GM04503 (cell line): ENCODE results near the gene FMNL2.

Experiments used
- DNase-seq: peaks from one replicate; pipeline ENCODE4 v3.0.0-alpha.2; 2012; ENCODE audit warnings: low read depth

The FMNL2 gene

DNA sequence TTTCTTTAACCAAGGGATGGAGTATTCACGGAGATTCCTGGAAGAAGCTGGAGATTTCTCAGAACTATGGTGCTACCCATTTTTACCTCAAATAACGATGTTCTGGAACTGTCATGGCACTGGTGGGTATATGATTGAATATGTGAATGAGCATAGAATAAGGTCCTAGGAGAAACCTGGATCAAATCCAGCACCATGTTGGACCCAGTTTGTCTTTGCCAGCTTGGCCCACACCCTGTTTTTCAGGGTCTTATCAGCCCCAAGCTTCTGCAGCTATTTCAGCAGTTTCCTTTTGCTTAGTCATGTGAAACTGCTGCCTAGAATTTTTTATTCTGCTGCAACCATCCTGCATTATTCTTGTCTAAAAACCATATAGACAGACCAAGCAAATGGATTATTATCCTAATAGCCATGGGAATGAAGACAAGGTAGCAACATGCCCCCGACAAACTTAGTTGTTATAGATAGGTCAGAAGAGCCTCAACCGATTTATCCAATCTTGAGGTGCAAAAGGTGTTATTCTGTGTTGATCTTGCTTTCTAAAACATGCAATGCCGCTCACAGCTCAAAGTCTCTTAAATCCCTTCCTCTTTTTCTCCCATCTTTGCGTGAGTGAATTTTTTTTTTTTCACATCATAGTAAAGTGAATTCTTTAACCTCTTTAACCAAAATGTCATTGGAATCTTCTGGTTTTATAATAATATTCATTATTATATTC lies 248.7 kb downstream of the FMNL2 start:
- DNase-seq = no peak

DNA sequence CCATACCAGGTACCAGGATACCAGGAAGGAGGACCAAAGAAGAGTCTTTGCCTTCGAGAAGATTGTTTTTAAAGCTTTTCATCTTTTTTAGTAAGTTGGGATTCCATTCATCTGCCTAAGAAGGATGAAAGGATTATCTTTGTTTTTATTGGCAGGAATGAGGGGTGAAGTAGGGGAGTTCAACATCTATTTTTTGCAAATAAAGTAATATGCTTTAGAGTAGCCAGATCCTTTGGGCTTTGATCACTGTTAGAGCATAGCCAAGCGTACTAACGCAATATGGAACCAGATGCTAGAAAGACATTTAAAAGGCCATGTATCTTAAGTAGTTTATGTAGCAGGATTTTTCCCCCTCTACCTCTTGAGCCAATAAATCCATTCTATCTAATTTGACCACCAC lies 249.3 kb downstream of the FMNL2 start:
- no peak for DNase-seq

DNA sequence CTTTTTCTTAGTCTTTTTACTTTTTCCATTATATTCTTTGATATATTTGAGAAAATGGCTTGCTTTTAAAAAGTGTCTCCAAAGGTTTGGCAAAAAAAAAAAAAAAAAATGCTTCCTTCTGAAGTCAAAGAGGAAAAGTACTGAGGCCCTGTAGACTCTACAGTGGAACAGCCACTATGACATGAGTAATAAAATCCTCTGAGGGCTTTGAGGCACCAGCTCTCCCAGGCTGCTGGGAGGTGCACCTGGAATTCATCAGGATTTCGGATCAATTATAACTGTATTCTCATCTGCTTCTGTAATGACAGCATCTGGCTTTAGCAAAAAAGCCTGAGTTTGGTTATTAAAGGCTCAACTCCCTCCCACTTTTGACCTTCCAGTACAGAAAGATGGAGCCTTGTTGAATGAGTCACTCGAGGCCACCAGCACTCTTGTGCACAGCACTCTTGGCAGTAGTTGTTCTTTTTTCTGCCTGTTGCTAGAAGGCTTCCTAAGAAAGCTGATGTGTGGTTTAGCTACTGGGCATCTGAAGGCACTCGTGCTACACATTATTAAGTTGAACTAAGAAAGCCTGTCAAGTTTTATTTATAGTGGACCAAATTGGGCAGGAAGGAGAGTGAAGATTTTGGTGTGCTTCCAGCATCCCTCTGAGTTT lies 251.0 kb downstream of the FMNL2 start:
- DNase-seq = peak; percentile 90

DNA sequence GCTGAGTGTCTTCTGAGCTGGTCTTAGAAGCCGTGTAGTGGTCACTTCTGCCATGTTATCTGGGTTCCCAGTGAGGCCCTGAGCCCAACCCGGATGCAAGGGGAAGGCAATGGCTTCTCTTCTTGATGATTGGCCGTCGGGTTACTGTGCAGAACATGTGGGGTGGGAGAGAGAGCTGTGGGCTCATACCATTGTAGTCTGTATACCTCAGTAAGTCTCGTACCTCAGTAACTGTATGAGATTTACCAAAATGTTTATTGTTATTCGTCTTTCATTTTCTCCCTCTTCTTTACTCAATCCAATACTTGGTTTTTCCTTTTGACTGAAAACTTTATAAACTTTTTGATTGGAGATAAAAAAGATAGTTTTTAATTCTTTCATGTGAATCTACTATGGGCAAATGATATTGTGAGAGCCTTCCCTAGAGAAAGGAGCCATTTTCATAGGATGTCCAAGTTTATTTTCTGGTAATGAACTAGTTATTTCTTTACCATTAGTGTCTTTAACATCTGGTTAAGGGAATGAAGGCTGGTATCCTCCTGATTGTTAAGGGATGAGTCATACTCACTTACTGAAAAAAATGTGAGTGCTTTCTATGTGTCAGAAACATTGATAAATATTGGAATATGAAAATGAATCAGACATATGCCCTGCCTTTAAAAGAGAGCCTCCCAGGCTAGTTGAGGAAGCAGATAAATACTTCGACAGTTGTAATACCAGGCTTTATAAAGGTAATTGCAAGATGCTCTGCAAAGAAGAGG lies 252.4 kb downstream of the FMNL2 start:
- DNase-seq = no peak

DNA sequence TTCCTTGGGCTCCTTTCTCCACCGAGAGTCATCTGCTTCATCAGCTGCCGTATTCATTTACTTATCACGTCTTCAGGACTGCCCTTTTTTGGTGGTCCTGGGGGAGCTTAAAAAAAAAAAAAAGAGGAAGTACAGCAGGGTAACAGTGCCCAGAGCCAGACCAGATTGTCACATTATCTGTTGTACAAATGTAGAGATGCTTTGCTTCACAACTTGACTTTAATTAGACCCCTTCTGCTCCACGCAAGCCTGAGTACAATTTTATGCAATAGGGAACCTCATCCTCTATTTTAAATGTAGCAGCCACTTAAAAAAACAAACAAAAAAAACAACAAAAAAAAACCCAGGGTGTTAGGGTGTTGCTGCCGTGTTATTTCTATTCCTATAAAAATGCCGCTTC lies 254.0 kb downstream of the FMNL2 start:
- no peak for DNase-seq

DNA sequence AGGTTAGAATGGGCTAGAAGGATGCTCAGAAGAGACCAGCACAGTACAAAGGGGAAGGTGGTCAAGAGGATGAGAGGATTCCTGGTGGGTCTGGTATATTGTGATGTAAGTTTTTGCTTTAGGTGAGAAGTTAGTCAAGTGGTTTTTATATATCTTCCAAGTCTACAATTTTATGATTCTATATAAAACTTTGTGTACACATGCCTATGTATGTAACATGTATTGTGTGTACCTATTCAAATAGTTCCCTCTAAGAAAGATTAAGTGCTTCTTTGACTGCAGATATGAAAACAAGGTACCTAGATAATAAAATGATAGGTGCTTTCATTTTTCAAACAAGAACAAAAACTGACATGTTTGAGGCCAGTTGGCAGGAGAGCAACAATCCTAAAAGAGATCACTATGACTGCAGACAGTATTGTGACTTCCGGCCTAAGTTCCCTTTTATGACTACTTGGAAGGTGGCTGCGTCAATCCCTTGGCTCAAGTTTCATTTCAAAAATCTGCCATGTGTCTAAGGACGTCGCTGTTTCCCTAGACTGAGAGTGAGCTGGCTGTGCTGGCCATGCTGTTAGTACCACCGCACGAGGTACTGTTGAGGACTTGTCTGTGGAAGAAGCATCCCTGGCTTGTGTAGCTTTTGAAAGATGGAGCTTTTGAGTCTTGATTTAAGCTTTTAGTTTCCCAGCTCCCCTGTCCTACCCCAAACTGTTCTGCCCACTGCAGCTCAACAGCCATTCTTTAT lies 259.2 kb downstream of the FMNL2 start:
- no peak for DNase-seq

DNA sequence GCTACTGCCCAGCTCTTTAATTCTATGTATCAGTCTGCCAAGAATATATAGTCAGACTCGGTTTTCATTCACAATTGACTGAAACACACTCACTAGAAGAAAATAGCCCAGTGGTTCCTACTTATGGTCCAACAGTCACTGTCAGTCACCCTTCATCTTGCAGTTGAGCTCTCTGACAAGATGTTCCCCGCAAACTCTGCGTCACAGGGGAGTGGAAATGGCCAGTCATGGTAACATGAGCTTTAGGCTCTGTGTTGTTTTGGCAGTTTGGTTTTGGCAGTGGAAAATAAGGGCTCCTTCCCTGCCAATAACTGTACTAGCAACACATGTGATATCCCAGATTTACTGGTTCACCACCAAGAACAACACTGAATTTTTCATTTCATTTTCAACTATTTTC lies 259.8 kb downstream of the FMNL2 start:
- no peak for DNase-seq

DNA sequence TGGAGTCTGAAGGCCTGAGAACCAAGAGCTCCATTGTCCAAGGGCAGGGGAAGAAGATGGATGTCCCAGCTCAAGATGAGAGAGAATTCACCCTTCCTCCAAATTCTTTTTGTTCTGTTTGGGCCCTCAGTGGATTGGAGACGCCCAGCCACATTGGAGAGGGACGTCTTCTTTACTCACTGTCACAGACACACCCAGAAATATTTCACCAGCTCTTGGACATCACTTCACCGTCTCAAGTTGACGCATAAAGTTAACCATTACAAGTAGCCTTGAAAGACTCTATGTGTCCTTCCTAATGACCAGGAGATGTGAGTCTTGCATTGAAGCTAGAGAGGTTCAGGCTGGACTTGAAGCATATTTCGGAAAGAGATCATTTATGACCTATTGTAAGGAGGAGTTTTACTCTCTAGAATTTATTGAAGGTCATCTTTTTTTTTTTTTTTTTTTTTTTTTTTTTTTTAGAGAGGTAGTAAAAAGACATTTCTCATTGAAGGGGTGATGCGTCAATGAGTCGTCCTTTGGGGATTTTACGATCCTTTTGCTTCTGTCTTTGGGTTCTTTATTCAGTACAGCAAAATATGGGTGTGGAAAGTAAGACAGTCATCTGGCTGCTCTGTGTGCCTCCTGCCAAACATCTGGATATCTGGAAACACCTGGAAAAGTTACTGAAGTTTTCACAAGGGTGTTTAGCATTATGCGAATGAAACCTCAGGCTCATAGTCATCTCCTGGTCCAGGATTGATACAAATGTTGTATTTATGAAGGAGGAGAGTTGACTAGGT lies 264.2 kb downstream of the FMNL2 start:
- DNase-seq = no peak

DNA sequence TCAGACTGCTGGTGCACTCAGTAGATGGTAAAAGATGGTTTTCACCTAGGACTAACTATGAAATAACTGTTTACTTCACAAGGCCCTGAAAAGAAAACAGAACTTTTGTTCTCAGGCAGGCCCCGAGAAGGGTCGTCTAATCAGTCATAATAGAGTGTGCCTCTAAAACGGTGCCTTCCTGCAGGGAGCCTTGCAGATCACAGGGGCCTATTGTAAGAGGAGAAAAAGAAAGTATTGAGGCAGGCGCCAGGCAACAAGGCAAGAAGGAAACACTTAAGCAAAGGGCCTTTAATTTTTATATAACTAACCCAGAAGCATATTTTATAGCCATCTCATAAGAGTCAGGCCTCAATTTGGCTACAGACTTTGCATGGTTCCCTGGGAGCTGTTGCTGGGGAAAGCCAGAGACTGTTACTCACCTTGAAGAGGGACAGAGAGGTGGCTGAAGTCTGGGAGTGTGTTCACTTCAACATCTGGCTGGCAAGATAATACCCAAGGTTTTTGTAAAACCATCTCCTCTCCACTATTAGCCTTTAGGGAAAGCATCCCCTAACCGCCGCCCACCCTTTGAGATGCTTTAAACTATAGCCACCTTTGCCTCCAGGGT lies 265.2 kb downstream of the FMNL2 start:
- DNase-seq = no peak

DNA sequence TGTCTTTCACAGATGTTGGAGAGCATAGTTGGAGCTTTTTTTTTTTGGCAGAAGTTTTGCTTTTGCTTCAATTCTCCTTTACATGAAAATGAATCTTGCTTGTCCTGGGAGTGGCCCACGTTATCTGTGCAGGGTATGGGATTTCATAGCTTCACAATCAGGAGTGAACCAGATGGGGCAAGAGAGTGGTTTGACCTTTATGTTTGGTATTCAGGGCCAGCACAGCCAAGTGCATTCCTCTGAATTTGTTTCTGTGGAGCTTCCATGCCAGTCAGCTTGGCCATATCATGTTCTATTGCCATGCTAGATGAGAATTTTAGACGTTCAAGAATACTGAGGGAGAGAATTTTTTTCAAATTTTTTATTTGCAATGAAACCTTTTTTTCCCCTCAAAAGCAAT lies 265.7 kb downstream of the FMNL2 start:
- no peak for DNase-seq

DNA sequence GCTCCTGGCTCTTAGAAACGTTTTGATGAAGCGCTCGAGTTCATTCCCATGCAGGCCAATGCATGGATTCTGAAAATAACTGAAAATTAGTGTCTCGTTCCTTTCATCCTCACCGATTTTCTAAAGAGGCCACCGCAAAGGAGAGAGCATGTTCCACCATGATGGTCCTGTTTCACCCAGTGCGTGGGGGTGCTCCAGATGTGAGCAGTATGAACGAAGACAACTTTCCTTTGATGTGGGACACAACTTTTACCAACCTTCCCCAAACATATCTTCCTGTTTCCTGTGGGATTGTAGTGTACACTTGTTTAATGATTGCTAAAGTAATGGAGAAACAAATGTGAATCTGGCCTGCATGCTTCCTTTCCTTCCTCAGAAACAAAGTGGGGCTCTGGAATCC lies 267.8 kb downstream of the FMNL2 start:
- no peak for DNase-seq

DNA sequence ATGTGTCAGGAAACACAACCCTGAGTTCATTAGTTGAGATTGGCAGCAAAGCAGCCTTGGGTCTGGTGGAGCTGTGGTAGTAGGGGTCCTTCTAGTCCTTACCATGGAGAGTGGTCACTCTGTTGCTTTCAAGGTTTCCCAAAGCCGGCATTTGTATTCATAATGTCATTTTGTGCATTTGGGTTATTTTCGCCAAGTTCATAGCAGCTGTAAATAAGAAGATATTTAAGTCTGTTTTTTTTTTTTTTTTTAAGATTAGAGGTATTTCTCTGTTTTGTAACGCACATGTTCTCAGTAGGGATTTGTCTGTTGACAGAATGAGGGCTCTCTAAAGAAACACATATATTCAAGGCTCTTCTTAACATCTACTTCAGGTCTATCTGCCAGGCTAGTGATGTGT lies 268.2 kb downstream of the FMNL2 start:
- no peak for DNase-seq

DNA sequence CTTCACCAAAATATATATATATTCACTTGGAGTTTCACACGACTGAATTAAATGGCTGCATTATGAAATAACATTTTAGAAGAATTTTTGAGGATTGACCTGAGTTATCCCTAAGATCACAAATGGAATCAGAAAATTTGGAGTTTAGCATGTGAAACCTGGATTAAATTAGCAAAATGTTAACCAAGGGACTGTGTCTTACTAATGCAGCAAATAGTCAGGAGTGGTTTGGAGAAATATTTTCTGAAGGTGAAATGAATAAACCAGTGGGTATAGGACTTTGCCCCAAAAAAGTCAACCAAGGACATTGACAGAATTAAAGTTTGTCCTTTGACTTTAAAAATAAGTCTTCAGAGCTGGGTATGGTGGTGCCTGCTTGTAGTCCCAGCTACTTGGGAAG lies 271.1 kb downstream of the FMNL2 start:
- DNase-seq = no peak

DNA sequence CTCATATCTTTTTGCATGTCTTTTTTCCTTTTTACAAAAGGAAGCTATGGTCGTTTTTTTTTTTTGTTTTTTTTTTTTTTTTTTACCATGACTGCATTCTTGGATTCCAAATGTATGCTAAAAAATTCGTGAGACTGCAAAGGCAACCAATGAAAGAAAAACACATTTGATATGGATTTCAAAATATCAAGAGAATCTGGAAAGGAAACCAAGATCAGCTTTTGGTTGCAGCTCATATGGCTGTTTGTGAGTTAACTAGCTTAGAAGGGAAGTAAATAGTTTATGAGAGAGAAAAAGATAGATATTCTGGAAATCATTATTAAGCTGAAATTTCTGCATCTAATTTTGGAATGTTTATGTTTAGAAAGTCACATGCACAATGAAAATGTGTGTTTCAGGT lies 272.0 kb downstream of the FMNL2 start:
- no peak for DNase-seq

DNA sequence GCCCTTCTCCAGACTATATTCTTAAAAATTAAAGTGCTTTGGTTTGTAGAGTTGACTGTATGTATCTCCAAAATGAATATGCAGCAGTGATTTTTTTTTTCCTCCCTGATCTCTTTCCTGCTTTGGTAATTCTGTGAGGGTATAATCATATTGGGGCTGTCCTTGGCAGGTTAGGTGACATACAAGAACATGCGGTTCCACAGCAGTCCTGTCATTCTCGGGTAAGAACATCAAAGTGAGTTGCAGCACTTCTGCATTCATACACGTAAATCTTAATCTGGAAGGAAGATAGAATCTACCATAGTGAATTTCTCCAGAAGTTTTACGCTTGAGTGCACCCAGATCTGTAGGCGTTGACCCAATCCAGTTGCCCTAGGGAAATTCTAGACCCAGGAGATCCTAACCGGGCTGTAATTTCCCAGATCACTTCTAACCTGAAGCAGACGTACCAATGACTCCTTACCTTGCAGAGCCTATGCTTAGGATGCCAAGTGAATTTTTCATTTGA lies 272.9 kb downstream of the FMNL2 start:
- DNase-seq = no peak

DNA sequence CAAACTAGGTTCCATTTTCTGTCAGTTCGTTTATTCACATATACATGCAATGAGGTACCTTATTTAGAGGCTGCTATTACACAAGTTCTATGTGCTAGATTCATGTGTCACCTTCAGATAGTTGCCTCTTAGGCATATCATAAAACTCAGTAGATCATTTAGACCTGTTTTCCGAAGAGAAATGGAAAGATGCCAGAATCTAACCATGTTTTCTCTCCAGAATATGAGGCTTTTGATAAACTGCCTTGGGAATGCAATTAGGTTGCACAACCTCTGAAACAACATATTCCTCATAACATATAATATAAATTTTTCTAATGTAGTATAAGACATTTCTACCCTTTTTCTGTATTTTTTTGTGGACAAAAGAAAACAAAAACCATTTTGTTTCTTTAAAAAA lies 274.2 kb downstream of the FMNL2 start:
- no peak for DNase-seq

DNA sequence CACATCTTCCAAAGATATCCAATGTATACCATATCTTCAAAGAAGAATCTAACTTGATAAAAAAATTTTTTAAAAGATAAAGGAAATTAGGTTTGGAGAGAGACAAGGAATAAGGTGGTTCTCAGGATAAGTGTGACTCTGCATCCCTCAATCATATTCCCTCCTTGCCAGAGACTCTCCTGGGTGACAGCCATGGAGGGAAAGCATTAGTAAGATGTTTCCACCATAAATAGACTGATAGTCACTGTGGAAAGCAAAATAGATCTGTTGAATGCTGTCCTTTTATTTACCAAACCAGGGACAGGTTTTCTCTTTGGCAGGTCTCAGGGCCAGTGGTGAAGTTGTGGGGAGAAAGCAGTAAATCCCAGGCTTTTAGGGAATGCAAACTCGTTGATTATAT lies 274.7 kb downstream of the FMNL2 start:
- no peak for DNase-seq

DNA sequence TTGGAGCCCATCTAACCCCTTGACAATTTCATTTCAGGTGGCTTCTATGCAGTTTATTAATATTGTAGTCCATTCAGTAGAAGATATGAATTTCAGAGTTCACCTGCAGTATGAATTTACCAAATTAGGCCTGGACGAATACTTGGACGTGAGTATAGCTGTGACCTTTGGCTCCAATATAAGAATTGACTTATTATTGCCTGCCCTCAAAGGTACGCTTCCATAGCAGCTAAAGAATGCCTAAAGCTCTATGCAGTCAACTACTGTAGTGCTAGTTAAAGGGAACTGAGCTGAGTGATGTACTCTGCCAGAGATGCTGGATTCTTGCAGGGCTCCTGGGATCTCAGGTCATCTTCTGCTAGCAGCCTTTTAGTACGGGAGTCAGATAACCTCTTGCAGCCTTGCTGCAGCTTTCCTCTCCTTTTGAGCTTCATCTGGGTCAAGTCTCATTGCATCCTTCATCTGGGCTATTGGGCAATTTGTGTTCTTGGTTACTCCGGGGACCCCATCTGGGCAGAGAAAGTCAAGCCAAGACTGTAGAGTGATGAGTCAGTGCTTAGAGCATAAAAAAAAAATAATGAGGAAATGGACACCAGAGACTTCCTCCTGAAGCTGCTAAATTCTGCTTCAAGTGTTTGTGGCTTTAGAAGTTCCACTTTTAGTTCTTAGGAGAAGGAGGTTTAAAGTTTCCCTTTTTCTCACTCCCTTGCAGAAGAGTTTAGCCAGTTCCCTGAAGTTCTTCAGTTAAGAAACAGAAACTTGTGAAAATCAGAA lies 276.7 kb downstream of the FMNL2 start:
- DNase-seq = peak; percentile 65

DNA sequence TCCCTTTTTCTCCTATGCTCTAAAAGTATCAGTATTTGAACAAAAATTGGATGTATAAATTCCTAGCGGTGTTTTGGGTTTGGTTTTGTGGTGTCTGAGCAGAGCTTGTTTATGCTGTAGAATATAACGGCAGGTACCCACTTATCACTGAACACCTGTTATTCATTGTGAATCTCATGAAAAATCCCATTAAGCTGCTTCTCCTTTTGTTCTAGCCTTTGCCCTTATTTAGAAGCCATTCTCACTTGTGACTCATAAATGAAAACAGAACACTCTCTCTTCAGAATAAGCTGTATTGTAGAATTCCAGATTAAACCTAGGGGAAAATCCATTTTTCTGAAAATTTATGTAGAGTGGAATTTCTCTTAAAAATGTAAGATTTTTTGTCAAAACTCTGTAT lies 278.3 kb downstream of the FMNL2 start:
- no peak for DNase-seq

DNA sequence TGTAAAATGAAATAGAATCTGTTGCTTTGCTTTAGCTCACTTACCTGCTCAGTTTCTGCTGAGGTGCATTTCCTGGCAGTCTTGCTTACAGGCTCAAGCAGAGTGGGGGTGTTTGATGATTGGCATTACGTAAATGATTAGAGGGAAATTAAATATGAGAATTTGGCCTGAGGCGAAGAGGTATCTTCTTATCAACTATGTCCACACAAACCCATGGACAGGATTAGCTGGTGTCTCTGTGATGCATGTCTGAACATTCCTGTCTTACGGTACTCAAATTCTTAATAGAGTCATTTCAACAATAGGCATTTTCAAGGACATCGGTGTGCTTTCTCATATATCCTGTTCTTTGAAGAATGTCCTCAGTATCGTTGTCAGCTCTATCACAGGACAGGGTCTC lies 280.2 kb downstream of the FMNL2 start:
- no peak for DNase-seq
